Osteoblast (primary cell): ENCODE measurements around the gene KNDC1. TPM values are rescaled to one million over a fixed set of nuclear protein-coding genes. Genes with fewer than 3 reads are reported as not detected.
A peak's percentile ranks its signal among the peaks of the same experiment; 100 is the strongest.

ENCODE experiments used
- DNase-seq: peaks from one replicate; pipeline ENCODE4 v3.0.0; 2011; ENCODE audit warnings: low spot score, mixed read lengths; ENCODE audit not compliant: insufficient read length; ENCODE audit errors: missing footprints
- H2AFZ ChIP-seq: 2 replicates; pipeline ENCODE4 v1.6.0; 2011; ENCODE audit warnings: mild to moderate bottlenecking, low read length
- H3K27ac ChIP-seq: 2 replicates; pipeline ENCODE4 v1.5.1; 2011; ENCODE audit warnings: mild to moderate bottlenecking, low read depth, low read length, moderate library complexity
- H3K27me3 ChIP-seq: 2 replicates; pipeline ENCODE4 v1.6.0; 2012; ENCODE audit warnings: mild to moderate bottlenecking, control low read depth, inconsistent platforms, low read length, moderate library complexity; ENCODE audit not compliant: insufficient read depth
- H3K36me3 ChIP-seq: 2 replicates; pipeline ENCODE4 v1.5.1; 2011; ENCODE audit warnings: mild to moderate bottlenecking, low read length, control low read depth, moderate library complexity; ENCODE audit not compliant: insufficient read depth
- H3K4me1 ChIP-seq: 2 replicates; pipeline ENCODE4 v1.5.1; 2011; ENCODE audit warnings: mild to moderate bottlenecking, low read length, control low read depth, moderate library complexity; ENCODE audit not compliant: insufficient read depth
- H3K4me2 ChIP-seq: 2 replicates; pipeline ENCODE4 v1.6.0; 2011; ENCODE audit warnings: mild to moderate bottlenecking, low read length; ENCODE audit not compliant: insufficient read depth
- H3K4me3 ChIP-seq: fragments of 200-600 bp; sonication (generic); 3 replicates; pipeline ENCODE4 v1.5.1; 2012; ENCODE audit warnings: mild to moderate bottlenecking, low read length, inconsistent platforms; ENCODE audit not compliant: insufficient read depth
- H3K79me2 ChIP-seq: 2 replicates; pipeline ENCODE4 v1.6.0; 2012; ENCODE audit warnings: mild to moderate bottlenecking, low read length, control low read depth, inconsistent platforms; ENCODE audit not compliant: insufficient read depth
- H3K9me3 ChIP-seq: 2 replicates; pipeline ENCODE4 v1.5.1; 2011; ENCODE audit warnings: low read depth, low read length, control low read depth
- H4K20me1 ChIP-seq: 2 replicates; pipeline ENCODE4 v1.6.0; 2012; ENCODE audit warnings: mild to moderate bottlenecking, low read length, control low read depth; ENCODE audit not compliant: insufficient read depth
- CTCF ChIP-seq: IDR thresholded peaks from 2 replicates; pipeline ENCODE4 v1.5.1; 2011; ENCODE audit warnings: mild to moderate bottlenecking, low read depth, low read length, moderate library complexity; ENCODE audit errors: extremely low read depth
- total RNA-seq: library from RNA; depleted of rRNA; stranded (reverse); fragments of >200 nt; gene quantifications from 2 replicates; pipeline ENCODE4 v1.2.3, GENCODE V29; 2012

The KNDC1 gene
- total RNA-seq, 1 donor: not detected

GRCh38 chr10:133253361-133253955, 93.4 kb downstream of the KNDC1 start:
- Histone ChIP-seq H2AFZ (no peak overlapping the region), H3K79me2 (no peaks in the 10 kb centered on the region), H3K36me3 (no peaks in the 10 kb centered on the region), H3K4me1 (peaks cover 3% of the 10 kb centered on the region), H3K9me3 (no peaks in the 10 kb centered on the region), H3K27me3 (peaks cover 11% of the 10 kb centered on the region), H3K4me3 (no peak overlapping the region), H3K27ac (no peak overlapping the region), H4K20me1 (no peaks in the 10 kb centered on the region), H3K4me2 (no peak overlapping the region)
- DNase-seq: no peak
- TF ChIP-seq CTCF: no peak

- Histone ChIP-seq H3K4me2 (no peak overlapping the region), H3K4me3 (no peak overlapping the region), H3K27me3 (peaks cover 10% of the 10 kb centered on the region), H4K20me1 (no peaks in the 10 kb centered on the region), H3K9me3 (no peaks in the 10 kb centered on the region), H2AFZ (no peak overlapping the region), H3K27ac (no peak overlapping the region), H3K36me3 (no peaks in the 10 kb centered on the region), H3K4me1 (peaks cover 13% of the 10 kb centered on the region), H3K79me2 (no peaks in the 10 kb centered on the region)
- TF ChIP-seq CTCF: no peak
- no peak for DNase-seq
These were observed 94.6 kb downstream of the KNDC1 start for GRCh38 chr10:133254421-133255120.

GRCh38 chr10:133255323-133255722, 95.3 kb downstream of the KNDC1 start:
- no peak for DNase-seq
- TF ChIP-seq CTCF: no peak
- Histone ChIP-seq H3K4me3 (no peak overlapping the region), H3K27me3 (peaks cover 2% of the 10 kb centered on the region), H2AFZ (no peak overlapping the region), H3K4me1 (peaks cover 19% of the 10 kb centered on the region), H3K79me2 (no peaks in the 10 kb centered on the region), H4K20me1 (no peaks in the 10 kb centered on the region), H3K36me3 (no peaks in the 10 kb centered on the region), H3K4me2 (no peak overlapping the region), H3K27ac (no peak overlapping the region), H3K9me3 (no peaks in the 10 kb centered on the region)

GRCh38 chr10:133257489-133258065, 97.6 kb downstream of the KNDC1 start:
- Histone ChIP-seq H3K4me2 (peak overlapping the region; percentile 59), H3K4me3 (no peak overlapping the region), H3K4me1 (peaks cover 23% of the 10 kb centered on the region), H4K20me1 (peaks cover 3% of the 10 kb centered on the region), H3K27me3 (peaks cover under 1% of the 10 kb centered on the region), H2AFZ (peak overlapping the region; percentile 68), H3K79me2 (no peaks in the 10 kb centered on the region), H3K36me3 (no peaks in the 10 kb centered on the region), H3K9me3 (no peaks in the 10 kb centered on the region), H3K27ac (no peak overlapping the region)
- no peak for DNase-seq
- peak; percentile 30 for TF ChIP-seq CTCF
